NCI-H460 (cell line): Measurements from ENCODE around the gene PHRF1. TPM values are rescaled to one million over a fixed set of nuclear protein-coding genes. Genes with fewer than 3 reads are reported as not detected.
"Not testable (repeated sequence)": the region's sequence is repeated elsewhere in the genome, so short reads cannot be mapped to it uniquely, and the experiment has no call there.

Experiments used
- DNase-seq: peaks from one replicate; pipeline ENCODE4 v3.0.0-alpha.2; 2016; ENCODE audit warnings: low read depth; ENCODE audit errors: extremely low read depth
- total RNA-seq: library from RNA; depleted of rRNA; stranded (reverse); fragments of >200 nt; shearing (Covaris generic); gene quantifications from 2 replicates; pipeline ENCODE4 v1.2.3, GENCODE V29; 2014

The PHRF1 gene
- total RNA-seq, 1 experiment from 2014 or later: 9.8 TPM

DNA sequence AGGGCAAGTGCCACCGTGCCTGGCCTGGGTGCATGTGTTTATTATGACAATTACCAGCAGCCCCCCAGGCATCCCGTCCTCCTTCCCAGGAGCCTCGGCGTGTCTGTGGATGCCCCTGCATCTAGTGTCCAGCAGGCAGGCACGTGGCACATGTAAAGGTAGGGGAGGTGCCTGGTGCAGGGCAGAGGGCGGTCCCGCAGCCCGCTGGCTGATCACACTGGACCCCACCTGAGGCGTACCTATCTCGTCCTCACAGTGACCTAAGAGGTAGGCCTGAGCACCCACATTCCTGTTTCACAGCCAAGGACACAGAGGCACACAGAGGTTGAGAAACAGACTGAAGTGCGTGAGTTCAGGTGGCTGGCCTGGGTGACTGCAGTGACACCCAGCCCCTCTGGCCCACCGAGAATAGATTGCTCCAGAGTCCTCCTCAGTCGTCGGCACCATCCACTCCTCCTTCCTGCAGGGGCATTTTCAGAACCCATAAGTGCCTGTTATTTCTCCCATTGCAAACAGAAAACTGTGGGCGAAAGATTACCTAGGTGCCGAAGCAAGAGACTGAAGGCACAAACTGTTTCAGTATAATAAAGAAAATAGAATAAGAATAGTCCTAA lies 3.0 kb upstream of the PHRF1 start:
- DNase-seq: no peak

DNA sequence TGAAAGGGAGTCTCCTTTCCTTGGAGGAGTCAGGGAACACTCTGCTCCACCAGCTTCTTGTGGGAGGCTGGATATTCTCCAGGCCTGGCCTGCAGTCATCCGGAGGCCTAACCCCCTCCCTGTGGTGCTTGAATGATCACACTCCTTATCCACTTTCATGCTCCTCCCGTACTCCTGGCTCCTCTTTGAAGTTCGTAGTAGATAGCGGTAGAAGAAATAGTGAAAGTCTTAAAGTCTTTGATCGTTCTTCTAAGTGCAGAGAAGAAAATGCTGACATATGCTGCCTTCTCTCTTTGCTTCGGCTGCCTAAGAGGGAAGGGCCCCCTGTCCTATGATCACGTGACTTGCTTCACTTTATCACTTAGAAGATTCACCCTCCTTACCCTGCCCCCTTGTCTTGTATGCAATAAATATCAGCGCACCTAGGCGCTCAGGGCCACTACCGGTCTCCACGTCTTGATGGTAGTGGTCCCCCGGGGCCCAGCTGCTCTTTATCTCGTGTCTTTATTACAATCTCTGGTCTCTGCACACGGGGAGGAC lies 2.2 kb upstream of the PHRF1 start:
- DNase-seq: not testable (repeated sequence)

DNA sequence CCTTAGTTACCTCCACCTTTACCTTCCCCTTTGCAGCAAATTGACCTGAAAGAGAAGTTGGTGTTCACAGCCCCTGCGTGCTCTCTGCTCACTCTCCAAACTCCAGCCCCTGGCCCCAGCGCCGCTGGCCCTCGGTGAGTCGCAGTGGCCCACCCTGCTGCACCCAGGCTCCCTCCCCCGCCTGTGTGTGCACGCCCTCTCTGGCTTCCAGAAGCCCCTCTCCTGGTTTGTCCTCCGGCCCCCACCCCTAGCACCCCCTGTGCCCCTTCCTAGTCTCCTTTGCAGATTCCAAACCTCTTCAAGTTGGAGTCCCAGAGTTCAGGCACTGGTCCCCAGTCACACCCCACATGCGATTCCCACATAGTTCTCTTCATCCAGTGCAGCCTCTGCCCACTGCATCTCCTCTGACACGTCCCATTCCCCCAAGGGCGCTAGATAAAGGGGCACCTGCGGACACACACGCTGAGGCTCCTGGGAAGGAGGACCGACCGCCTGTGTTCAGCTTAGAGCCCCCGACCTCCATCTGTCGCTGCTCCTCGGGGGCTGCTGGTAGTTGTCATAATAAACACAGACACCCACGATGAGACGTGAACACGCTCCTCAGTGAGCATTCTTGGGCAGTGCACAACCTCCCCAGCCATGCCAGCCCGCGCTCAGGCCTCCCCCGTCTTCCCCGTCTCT lies 1.5 kb upstream of the PHRF1 start:
- DNase-seq: no peak

DNA sequence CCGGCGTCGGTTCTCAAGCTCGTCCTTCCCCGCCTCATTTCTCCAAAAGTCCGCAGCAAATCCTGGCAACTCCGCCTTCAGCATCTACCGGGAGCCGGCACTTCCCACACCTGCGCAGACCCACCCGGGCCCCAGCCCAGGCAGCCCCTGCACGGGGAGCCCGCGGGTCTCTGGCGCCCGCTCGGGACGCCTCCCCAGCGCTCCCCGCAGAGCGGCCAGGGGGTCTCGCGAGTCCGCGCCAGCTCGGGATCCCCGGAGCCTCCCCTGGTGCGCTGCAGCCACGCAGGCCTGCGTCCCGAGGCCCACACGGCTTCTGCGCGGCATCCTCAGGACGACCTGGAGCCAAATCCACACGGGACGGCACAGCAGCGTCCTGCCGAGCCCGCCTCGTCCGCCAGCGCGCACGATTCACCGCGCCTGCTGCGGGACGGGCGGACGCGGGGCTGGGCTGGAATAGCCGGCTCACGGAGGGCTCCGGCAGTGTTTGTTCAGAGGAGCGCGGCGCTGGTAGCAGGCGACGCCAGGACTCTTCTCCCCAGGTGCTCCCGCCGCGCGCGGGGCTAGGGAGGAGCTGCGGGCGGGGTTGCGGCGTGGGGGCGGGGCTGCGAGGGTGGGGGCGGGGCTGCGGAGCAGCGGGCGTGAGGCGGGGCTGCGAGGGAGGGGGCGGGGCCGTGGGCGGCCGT lies 816 bp upstream of the PHRF1 start:
- no peak for DNase-seq

DNA sequence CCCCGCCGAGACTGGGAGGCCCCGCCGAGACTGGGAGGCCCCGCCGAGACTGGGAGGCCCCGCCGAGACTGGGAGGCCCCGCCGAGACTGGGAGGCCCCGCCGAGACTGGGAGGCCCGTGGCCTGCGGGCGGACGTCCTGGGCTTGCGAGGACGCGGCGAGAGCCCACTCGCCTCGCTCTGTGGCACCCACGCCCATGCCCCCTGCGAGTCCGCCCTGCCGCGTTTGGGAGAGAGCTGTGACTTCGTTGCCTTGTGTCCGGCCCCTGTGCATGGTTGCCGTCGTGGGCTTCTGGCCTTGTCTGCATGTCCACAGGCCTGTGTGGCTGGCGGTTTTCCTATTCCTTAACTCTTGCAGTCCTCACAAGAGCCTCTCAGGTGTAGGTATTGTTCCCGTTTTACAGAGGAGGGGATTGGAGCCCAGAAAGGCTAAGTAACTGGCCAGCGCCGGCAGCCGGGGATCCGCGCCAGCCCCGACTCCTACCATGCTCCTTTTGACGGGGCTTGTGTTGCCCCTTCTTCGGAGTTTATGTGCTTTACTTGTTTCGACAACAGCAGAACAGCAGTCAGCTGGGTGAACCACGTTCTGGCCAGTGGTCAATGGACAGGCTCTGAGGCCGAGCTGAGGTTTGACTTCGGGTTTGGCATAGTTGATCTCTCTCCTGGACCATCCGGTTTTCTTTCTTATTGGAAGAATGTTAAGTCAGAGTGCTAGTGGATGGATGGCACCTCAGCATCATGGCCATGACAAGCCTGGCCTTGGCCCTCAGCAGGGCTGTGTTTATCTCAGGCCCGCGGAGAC lies 741 bp downstream of the PHRF1 start:
- DNase-seq: no peak

DNA sequence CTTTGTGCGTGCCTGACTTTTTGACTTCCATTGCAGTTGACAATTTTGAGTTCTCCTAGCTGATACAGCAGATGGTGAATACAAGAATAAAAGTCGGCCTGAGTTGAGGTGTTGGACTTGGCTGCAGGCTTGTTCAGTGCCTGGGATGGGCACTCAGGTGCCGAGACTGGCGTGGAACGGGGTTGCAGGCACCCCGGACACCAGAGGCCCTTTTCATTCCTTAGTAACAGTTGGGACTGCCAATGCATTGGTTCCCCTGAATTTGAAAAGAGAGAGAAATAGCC lies 1.3 kb downstream of the PHRF1 start:
- no peak for DNase-seq

DNA sequence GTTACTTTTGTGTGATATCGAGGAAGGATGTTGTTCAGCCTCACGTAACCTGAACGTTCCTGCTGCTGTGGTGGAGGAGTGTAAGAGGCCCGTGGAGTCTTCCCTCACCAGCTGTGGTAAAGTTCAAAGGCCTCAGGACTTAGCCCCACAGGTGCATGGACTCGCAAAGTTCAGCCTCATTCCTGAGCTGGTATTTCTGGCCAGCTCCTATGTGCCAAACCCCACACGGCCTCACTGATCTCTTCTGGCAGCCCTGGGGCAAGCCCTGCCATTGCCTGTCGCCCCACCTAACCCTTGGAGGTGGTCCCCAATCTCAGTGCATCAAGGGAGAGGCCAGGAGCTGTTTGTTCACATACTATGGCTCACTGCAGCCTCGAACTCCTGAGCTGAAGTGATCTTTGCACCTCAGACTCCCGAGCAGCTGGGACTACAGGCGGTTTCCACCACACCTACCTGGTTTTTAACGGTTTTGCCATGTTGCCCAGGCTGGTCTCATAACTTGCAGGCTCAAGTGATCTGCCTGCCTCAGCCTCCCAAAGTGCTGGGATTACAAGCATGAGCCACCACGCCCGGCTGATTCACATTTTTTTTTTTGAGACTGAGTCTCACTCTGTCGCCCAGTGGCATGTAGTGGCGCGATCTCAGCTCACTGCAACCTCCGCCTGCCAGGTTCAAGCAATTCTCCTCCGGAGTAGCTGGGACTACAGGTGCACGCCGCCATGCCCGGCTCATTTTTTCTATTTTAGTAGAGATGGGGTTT lies 2.2 kb downstream of the PHRF1 start:
- no peak for DNase-seq

DNA sequence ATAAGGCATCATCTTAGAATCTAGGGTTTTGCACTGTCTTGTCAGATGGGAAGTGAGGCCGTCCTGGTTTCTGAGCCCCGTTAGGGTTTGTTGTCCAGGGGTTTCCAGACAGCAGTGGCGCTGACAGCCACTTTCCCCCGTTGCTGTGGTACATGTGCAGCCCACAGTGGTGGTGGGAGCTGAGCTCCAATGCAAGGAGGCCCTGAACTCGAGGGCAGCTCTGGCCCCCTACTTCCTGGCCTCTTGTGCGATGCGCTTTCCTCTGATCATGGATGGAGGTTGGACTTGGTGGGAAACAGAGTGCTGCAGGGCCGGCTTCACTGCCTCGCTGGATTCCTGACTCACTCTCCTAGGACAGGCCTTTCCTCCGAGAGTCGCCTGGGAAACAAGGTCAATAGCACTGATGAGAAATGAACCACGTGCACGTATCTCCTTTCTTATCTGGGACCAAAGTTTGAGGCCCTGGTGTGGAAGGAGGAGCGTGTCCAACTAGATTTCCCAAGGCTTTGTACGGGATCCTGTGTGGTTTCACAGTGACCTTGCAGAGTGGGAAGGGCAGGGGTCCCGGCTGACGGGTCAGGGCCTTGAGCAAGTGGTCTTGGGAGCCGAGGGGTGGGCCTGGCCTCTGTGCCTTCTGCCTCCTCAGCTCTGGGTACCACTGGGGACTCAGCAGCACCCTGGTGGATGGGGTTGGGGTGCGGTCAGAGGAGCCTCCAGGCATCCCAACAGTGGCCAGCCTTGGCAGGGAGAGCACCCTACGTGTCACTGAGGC lies 3.7 kb downstream of the PHRF1 start:
- no peak for DNase-seq

DNA sequence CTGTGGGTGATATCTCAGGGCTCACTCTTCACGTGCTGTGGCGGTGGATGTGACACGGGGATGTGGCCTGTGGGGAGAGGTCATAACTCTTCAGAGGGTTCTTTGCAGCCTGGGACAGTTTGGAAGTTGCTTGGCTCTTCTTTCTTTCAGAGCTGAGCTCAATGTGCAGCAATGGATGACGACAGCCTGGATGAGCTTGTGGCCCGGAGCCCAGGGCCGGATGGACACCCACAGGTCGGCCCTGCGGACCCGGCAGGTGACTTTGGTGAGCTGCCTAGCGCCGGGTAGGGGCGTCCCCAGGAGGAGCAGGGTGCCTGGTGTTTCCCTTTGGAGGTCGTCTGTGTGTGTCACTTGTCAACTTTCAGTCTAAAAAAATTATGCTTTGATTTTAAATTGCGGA lies 5.1 kb downstream of the PHRF1 start:
- no peak for DNase-seq

DNA sequence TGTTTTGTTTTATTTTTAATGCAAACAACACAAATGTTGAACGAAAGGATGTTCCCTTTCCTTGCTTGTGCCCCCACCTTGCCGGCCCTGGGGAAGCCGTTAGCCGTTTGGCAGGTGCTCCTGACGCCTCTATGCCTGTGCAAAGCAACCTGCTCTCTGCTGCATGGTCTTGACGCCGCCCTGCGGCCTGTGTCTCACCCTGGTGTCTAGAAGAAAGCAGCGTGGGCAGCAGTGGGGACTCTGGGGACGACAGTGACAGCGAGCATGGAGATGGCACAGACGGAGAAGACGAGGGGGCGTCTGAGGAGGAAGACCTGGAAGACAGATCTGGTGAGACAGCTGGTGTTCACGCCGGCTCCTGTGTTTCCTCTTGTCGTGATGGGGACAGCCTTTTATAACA lies 5.5 kb downstream of the PHRF1 start:
- no peak for DNase-seq

DNA sequence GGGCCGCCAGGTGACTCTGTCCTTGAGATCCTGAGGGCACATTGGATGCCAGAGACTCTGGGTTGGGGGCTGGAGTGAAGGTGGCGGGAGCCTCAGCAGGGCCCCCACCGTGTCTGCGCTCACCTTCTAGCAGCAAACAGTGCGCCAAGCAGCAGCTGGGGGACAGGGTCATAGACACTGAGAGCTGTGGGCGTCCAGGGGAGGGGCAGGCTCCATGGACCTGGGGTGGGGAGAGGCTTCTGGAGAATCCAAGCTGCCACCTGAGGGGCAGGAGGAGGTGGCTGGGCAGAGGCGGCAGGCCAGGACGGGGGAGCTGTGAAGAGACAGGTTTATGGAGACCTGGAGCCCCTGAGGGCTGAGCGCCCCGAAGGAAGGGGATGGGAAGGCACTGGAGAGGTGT lies 8.0 kb downstream of the PHRF1 start:
- no peak for DNase-seq

DNA sequence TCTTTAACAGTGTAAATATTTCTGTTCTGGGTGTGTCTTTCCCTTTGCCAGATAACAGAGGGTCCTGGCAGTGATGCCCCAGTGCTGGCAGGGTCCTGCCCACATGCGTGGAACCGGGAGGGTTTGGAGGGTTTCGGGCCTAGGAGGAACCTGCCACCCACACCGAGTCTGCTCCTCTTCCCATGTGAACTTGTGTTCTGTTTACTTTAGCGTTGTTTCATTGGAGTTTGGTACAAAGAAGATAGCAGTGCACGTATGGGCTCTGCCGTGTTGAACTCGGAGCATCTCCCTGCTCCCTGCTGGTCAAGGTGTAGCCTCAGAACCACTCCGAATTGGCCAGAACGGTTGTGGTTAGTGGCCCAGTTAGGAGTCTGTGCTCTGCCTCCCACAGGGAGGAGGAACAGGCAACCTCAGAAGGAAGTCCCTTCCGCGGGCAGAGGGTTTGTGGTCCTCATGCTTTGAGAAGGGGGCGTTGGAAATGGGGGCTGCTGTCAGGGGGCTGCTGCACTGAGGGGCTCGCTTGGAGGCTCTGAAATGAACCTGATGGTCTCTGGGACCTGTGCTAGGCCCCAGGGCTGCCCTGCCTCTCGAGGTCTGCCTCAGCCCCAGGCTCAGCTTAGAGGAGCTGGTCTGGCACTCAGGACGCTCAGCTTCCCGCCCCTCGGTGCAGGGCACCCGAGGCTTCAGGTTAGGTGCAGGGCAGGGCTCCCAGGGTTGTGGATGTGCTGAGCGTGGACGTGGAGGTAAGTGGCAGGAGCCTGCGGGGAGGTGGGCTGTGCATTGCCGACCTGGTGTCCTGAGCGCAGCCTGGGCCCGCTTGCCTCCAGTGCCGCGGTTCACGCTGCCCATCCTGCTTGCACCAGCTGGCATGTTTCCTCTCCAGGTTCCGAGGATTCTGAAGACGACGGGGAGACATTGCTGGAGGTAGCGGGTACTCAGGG lies 10.4 kb downstream of the PHRF1 start:
- no peak for DNase-seq

DNA sequence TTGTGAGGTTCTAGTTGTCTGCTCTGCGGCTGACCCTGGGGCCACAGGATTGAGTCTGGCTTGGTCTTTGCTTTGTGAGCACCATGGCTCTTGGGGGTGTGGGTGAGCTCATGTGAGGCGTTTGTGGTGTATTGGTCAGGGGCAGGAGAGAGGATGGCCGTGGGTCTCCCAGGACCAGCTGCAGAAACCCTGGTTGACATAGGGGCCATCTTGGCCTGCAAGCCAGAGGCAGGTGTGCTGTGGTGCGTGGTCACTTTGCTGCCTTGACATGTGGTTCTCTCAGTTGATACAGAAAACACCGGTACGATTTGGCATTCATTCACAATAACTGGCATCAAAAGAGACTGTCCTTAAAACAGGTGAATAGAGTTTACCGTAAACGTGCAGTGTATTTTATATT lies 11.3 kb downstream of the PHRF1 start:
- no peak for DNase-seq

DNA sequence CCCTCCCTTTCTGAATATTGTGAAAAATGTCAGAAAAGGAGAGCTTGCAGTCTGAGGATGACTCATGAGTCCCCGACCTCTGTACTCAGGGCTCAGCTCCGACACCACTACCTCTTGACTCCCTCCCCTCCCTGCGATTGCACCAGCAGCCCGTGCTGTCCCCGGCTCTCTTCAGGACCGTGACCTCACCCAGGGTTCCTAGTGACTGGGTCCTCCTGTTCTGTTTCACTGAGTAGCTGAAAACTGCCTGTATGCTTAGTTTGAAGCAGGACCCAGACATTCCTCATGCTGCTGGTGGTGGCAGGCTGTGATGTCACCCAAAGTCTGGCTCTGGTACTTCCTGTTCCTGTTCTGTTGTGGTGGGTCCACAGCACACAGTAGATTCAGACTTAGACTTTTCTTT lies 11.7 kb downstream of the PHRF1 start:
- DNase-seq: no peak

DNA sequence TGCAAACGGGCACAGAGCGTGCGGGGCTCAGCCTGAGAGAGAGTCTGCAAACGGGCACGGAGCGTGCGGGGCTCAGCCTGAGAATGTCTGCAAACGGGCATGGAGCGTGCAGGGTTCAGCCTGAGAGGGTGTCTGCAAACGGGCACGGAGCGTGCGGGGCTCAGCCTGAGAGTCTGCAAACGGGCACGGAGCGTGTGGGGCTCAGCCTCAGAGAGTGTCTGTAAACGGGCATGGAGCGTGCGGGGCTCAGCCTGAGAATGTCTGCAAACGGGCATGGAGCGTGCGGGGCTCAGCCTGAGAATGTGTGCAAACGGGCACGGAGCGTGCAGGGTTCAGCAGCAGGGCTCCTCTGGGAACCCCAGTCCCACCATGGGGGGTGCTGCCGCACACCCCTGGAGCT lies 13.5 kb downstream of the PHRF1 start:
- DNase-seq: no peak

DNA sequence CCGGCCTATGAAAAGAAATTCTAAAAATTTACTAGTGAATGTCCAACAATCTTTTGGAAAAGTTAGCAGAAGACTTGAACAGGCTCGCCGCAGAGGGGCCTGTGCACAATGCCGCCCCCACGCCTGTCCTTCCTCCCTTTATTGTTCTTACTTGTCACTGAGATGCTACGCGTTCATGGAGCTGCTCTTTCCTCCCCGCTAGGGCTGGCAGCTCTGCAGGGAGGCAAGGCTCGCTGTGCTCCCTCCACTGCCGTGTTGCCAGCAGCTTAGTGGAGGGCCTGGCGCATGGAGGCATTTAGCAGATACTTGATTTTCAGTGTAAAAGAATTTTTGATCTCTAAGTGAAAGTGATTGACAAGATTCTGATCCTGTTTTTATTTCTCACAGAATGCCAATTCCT lies 14.7 kb downstream of the PHRF1 start:
- no peak for DNase-seq

DNA sequence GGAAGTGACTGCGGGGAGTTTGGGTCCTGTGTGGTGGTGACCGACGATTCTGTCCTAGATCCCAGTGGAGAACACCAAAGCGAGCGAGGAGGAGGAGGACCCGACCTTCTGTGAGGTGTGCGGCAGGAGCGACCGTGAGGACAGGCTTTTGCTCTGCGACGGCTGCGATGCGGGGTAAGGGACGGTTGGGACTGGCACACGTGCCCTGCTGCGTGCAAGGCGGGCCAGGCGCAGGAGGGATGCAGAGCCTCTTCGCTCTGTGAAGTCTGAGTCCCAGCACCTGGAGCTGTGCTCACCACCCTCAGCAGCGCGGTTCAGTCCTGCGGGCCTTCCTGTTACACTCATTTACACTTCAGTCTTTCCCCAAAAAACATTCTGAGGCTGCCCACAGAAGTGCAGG lies 16.2 kb downstream of the PHRF1 start:
- no peak for DNase-seq

DNA sequence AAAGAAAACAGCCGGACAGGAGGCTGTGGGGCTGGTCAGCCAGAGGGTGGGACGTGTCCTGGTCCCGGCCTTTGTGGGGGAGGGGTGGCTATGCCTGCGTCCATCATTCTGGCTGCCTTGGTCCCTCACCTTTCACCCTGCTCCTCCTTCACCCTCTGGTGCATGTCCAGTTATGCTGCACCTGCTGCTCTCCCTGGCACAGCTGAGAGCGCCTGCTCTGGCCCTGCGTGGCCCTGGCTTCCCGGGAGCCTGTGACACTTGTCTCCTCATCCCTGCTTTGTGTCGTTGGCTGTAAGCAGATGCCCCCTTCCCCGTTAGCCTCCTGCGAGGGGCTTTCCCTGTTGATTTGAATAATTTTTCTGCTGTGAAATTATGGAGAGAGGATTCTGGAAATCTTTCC lies 16.6 kb downstream of the PHRF1 start:
- no peak for DNase-seq

DNA sequence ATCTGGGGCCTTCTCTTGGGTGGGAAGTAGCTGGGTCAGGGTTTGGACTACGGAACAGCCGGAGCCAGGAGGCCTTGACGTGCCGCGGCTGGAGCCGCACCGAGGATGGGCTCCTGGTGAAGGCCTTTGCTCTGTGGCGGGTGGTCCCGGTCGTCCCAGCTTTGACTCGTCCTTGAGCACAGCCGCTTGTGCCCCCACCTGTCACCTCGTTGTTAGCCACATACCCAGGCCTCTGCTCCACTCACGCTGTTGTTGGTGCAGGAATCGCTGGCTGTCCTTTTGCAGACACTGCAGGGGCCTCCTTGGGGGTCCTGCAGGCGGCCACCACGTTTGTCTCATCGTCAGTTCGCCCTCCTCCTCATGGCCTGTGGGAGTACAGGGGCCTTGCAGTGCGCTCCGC lies 17.1 kb downstream of the PHRF1 start:
- no peak for DNase-seq
